ENCODE results near the gene CSNK1D. TPM values are rescaled to one million over a fixed set of nuclear protein-coding genes. Genes with fewer than 3 reads are reported as not detected.

The CSNK1D gene
- total and polyA plus RNA-seq, 7 experiments from 2014 or later, result 46.1 to 249 (median 170) TPM

GRCh38 chr17:82240506-82241182, 32.9 kb downstream of the CSNK1D start:
- Histone ChIP-seq H3K27ac (ENCODE audit: low read depth, low read length) (peak overlapping the region; percentile 30), H3K4me1 (ENCODE audit: control insufficient read depth in 2 of 2, insufficient read depth in 2 of 2, low read length in 2 of 2) (peaks cover 7 to 43% of the 10 kb centered on the region in 2 donors), H3K9me3 (ENCODE audit: control insufficient read depth in 2 of 3, low read length in 3 of 3) (no peaks in the 10 kb centered on the region), H3K4me3 (ENCODE audit: low read length) (no peak overlapping the region), H3K36me3 (ENCODE audit: control insufficient read depth in 2 of 3, insufficient read depth in 3 of 3, low read length in 3 of 3) (peaks cover 14 to 44% (median 15%) of the 10 kb centered on the region in 3 experiments), H3K27me3 (ENCODE audit: control insufficient read depth in 2 of 2, insufficient read depth in 2 of 2, low read length in 2 of 2) (no peaks in the 10 kb centered on the region)
- DNase-seq, result no peak
- CTCF ChIA-PET, result interaction anchor here (0.5 to 0.7 kb wide), 2 partner anchors 35 to 86 kb away, joined by 3 to 4 read pairs; no protein-coding TSS in a partner anchor
- Mint-ChIP-seq H3K4me3 (peak overlapping the region in 4 of 10 donors; percentile 13 to 81 (median 42)), H3K4me1 (peaks cover 13 to 57% (median 48%) of the 10 kb centered on the region in 7 donors), H3K9me3 (peaks cover 0 to 1% (median 0%) of the 10 kb centered on the region in 11 donors), H3K36me3 (peaks cover 9 to 17% (median 11%) of the 10 kb centered on the region in 5 donors), H3K27ac (peak overlapping the region; percentile 65 to 87 (median 75)), H3K27me3 (no peaks in the 10 kb centered on the region)
- POLR2A ChIA-PET, result interaction anchor here (0.5 to 2.6 kb wide), 10 partner anchors 9 to 77 kb away, joined by 3 to 11 read pairs (median 3); partner anchors contain the start of genes CD7 and SLC16A3
- ATAC-seq, result no peak
- intact Hi-C loops (cut with micrococcal nuclease), result no loop called here

- DNase-seq (no peak), ATAC-seq (no peak)
- no peaks in the 10 kb centered on the region for H3K9me3 ChIP-seq (ENCODE audit: control insufficient read depth in 2 of 3, low read length in 3 of 3)
- CTCF ChIA-PET, result interaction anchor here (0.5 to 0.7 kb wide), 2 partner anchors 35 to 87 kb away, joined by 3 to 4 read pairs; no protein-coding TSS in a partner anchor
- Mint-ChIP-seq H3K27me3 (no peaks in the 10 kb centered on the region), H3K4me3 (peak overlapping the region in 5 of 10 donors; percentile 13 to 81 (median 25)), H3K36me3 (peaks cover 9 to 17% (median 11%) of the 10 kb centered on the region in 5 donors), H3K4me1 (peaks cover 13 to 57% (median 53%) of the 10 kb centered on the region in 7 donors), H3K27ac (peak overlapping the region in 7 of 9 donors; percentile 71 to 87 (median 75)), H3K9me3 (peaks cover 0 to 1% (median 0%) of the 10 kb centered on the region in 11 donors)
- H3K4me1 ChIP-seq (ENCODE audit: control insufficient read depth in 2 of 2, insufficient read depth in 2 of 2, low read length in 2 of 2), result peaks cover 7 to 43% of the 10 kb centered on the region in 2 donors
- no peaks in the 10 kb centered on the region for H3K27me3 ChIP-seq (ENCODE audit: control insufficient read depth in 2 of 2, insufficient read depth in 2 of 2, low read length in 2 of 2)
- intact Hi-C loops (cut with micrococcal nuclease), result loop anchor here (2.0 to 10.0 kb wide), 4 partner anchors 57 to 205 kb away; partner anchors contain the start of genes CD7 (in 1 of the 2), DCXR (in 1 of the 2), HEXD (in 1 of the 2) and OGFOD3 (in 1 of the 2)
- H3K4me3 ChIP-seq (ENCODE audit: low read length), result no peak overlapping the region
- peak overlapping the region; percentile 30 for H3K27ac ChIP-seq (ENCODE audit: low read depth, low read length)
- H3K36me3 ChIP-seq (ENCODE audit: control insufficient read depth in 2 of 3, insufficient read depth in 3 of 3, low read length in 3 of 3), result peaks cover 11 to 38% (median 14%) of the 10 kb centered on the region in 3 experiments
- POLR2A ChIA-PET, result interaction anchor here (0.8 to 2.6 kb wide), 7 partner anchors 9 to 77 kb away, joined by 3 to 11 read pairs (median 3); partner anchors contain the start of genes CD7 and SLC16A3
These were observed 33.5 kb downstream of the CSNK1D start for GRCh38 chr17:82239926-82240505.

GRCh38 chr17:82239401-82239925, 34.0 kb downstream of the CSNK1D start:
- Mint-ChIP-seq H3K36me3 (peaks cover 7 to 13% (median 7%) of the 10 kb centered on the region in 5 donors), H3K27me3 (no peaks in the 10 kb centered on the region), H3K9me3 (peaks cover 0 to 1% (median 0%) of the 10 kb centered on the region in 11 donors), H3K4me3 (peak overlapping the region in 7 of 10 donors; percentile 21 to 89 (median 61)), H3K27ac (peak overlapping the region in 7 of 9 donors; percentile 42 to 87 (median 72)), H3K4me1 (peaks cover 12 to 54% (median 50%) of the 10 kb centered on the region in 7 donors)
- no peak for ATAC-seq
- Histone ChIP-seq H3K4me1 (ENCODE audit: control insufficient read depth in 2 of 2, insufficient read depth in 2 of 2, low read length in 2 of 2) (peaks cover 7 to 43% of the 10 kb centered on the region in 2 donors), H3K27ac (ENCODE audit: low read depth, low read length) (no peak overlapping the region), H3K9me3 (ENCODE audit: control insufficient read depth in 2 of 3, low read length in 3 of 3) (no peaks in the 10 kb centered on the region), H3K27me3 (ENCODE audit: control insufficient read depth in 2 of 2, insufficient read depth in 2 of 2, low read length in 2 of 2) (no peaks in the 10 kb centered on the region), H3K4me3 (ENCODE audit: low read length) (no peak overlapping the region), H3K36me3 (ENCODE audit: control insufficient read depth in 2 of 3, insufficient read depth in 3 of 3, low read length in 3 of 3) (peaks cover 8 to 32% (median 11%) of the 10 kb centered on the region in 3 experiments)
- CTCF ChIA-PET, result no interaction called here
- intact Hi-C loops (cut with micrococcal nuclease), result loop anchor here (2.0 to 10.0 kb wide), 4 partner anchors 57 to 205 kb away; partner anchors contain the start of genes CD7 (in 1 of the 2), DCXR (in 1 of the 2), HEXD (in 1 of the 2) and OGFOD3 (in 1 of the 2)
- POLR2A ChIA-PET, result interaction anchor here (1.0 to 2.6 kb wide), 5 partner anchors 27 to 78 kb away, joined by 3 to 11 read pairs (median 4); partner anchors contain the start of gene CD7
- no peak for DNase-seq

GRCh38 chr17:82238472-82239201, 34.9 kb downstream of the CSNK1D start:
- Histone ChIP-seq H3K27ac (ENCODE audit: low read depth, low read length) (peak overlapping the region; percentile 52), H3K36me3 (ENCODE audit: control insufficient read depth in 2 of 3, insufficient read depth in 3 of 3, low read length in 3 of 3) (peaks cover 0 to 24% (median 7%) of the 10 kb centered on the region in 3 experiments), H3K4me3 (ENCODE audit: low read length) (peak overlapping the region; percentile 41), H3K27me3 (ENCODE audit: control insufficient read depth in 2 of 2, insufficient read depth in 2 of 2, low read length in 2 of 2) (no peaks in the 10 kb centered on the region), H3K9me3 (ENCODE audit: control insufficient read depth in 2 of 3, low read length in 3 of 3) (no peaks in the 10 kb centered on the region), H3K4me1 (ENCODE audit: control insufficient read depth in 2 of 2, insufficient read depth in 2 of 2, low read length in 2 of 2) (peaks cover 7 to 43% of the 10 kb centered on the region in 2 donors)
- POLR2A ChIA-PET, result interaction anchor here (0.6 to 2.6 kb wide), 7 partner anchors 27 to 309 kb away, joined by 3 to 11 read pairs (median 3); partner anchors contain the start of gene CD7
- Mint-ChIP-seq H3K27ac (peak overlapping the region; percentile 79 to 95 (median 89)), H3K4me1 (peaks cover 5 to 48% (median 43%) of the 10 kb centered on the region in 7 donors), H3K4me3 (peak overlapping the region; percentile 75 to 89 (median 82)), H3K9me3 (peaks cover 0 to 1% (median 0%) of the 10 kb centered on the region in 11 donors), H3K36me3 (peaks cover 0 to 8% (median 0%) of the 10 kb centered on the region in 5 donors), H3K27me3 (no peaks in the 10 kb centered on the region)
- intact Hi-C loops (cut with micrococcal nuclease), result loop anchor here (1.0 to 10.0 kb wide), 5 partner anchors 35 to 204 kb away; partner anchors contain the start of genes CD7 (in 1 of the 2), CSNK1D (in 1 of the 2), DCXR (in 1 of the 2) and HEXD (in 1 of the 2)
- DNase-seq, result peak in 8 of 9 donors; percentile 55 to 75 (median 59)
- CTCF ChIA-PET, result interaction anchor here (1.2 to 1.3 kb wide), 3 partner anchors 79 to 87 kb away, joined by 4 to 7 read pairs (median 4); partner anchors contain the start of gene CD7
- peak; percentile 54 for ATAC-seq

GRCh38 chr17:82237746-82238471, 35.6 kb downstream of the CSNK1D start:
- DNase-seq (no peak), ATAC-seq (no peak)
- H3K9me3 Mint-ChIP-seq, result peaks cover 0 to 1% (median 0%) of the 10 kb centered on the region in 11 donors
- Histone ChIP-seq H3K4me1 (ENCODE audit: control insufficient read depth in 2 of 2, insufficient read depth in 2 of 2, low read length in 2 of 2) (peaks cover 7 to 43% of the 10 kb centered on the region in 2 donors), H3K27me3 (ENCODE audit: control insufficient read depth in 2 of 2, insufficient read depth in 2 of 2, low read length in 2 of 2) (no peaks in the 10 kb centered on the region), H3K27ac (ENCODE audit: low read depth, low read length) (peak overlapping the region; percentile 52), H3K9me3 (ENCODE audit: control insufficient read depth in 2 of 3, low read length in 3 of 3) (no peaks in the 10 kb centered on the region), H3K4me3 (ENCODE audit: low read length) (peak overlapping the region; percentile 41), H3K36me3 (ENCODE audit: control insufficient read depth in 2 of 3, insufficient read depth in 3 of 3, low read length in 3 of 3) (peaks cover 0 to 16% (median 0%) of the 10 kb centered on the region in 3 experiments)
- peaks cover 5 to 52% (median 43%) of the 10 kb centered on the region in 7 donors for H3K4me1 Mint-ChIP-seq
- peaks cover 0 to 8% (median 0%) of the 10 kb centered on the region in 5 donors for H3K36me3 Mint-ChIP-seq
- no peaks in the 10 kb centered on the region for H3K27me3 Mint-ChIP-seq
- peak overlapping the region; percentile 29 to 92 (median 85) for H3K27ac Mint-ChIP-seq
- intact Hi-C loops (cut with micrococcal nuclease), result loop anchor here (1.0 to 10.0 kb wide), 7 partner anchors 35 to 203 kb away; partner anchors contain the start of genes CSNK1D (in 2 of the 2), CD7 (in 1 of the 2), DCXR (in 1 of the 2) and HEXD (in 1 of the 2)
- H3K4me3 Mint-ChIP-seq, result peak overlapping the region in 9 of 10 donors; percentile 75 to 89 (median 82)
- CTCF ChIA-PET, result interaction anchor here (1.2 to 2.7 kb wide), 4 partner anchors 63 to 88 kb away, joined by 4 to 30 read pairs (median 6); partner anchors contain the start of gene CD7
- POLR2A ChIA-PET, result interaction anchor here (0.6 to 1.7 kb wide), 5 partner anchors 55 to 597 kb away, joined by 3 to 9 read pairs (median 5); no protein-coding TSS in a partner anchor
